ENCODE data around the gene NELL1. TPM values are rescaled to one million over a fixed set of nuclear protein-coding genes. Genes with fewer than 3 reads are reported as not detected.

NELL1 gene
- total RNA-seq, 4 donors from 2014 or later, result 0.27 TPM; not detected in 3

- H3K36me3 ChIP-seq, result no peaks in the 10 kb centered on the region
- in situ Hi-C loops (cut with MboI; ENCODE audit: low pct_ligation_motif_present in 1 of 4, low pct_unique_long_range_greater_than_20kb in 1 of 4, low sequenced_read_pairs in 3 of 4), result no loop called here
- no peaks in the 10 kb centered on the region for H3K9me3 ChIP-seq
- no peak for TF ChIP-seq POLR2AphosphoS5 (IDR thresholded peaks at IDR 0.05)
- no peak for TF ChIP-seq CTCF (IDR thresholded peaks at IDR 0.05)
- TF ChIP-seq EP300 (IDR thresholded peaks at IDR 0.05; ENCODE audit: low read depth), result no peak
- TF ChIP-seq POLR2A (IDR thresholded peaks at IDR 0.05), result no peak
- no peaks in the 10 kb centered on the region for H3K4me1 ChIP-seq
- H3K27ac ChIP-seq, result no peak overlapping the region
- no peak for DNase-seq
- intact Hi-C loops (cut with DNase I; ENCODE audit: low total_unique reads), result no loop called here
- no peak overlapping the region for H3K4me3 ChIP-seq
- H3K27me3 ChIP-seq, result no peaks in the 10 kb centered on the region
- 50 to 57% methylated on average over 3 of the region's 3 CpGs for WGBS, 2 donors (ENCODE audit: low coverage in 1 of 2)
Measured at GRCh38 chr11:21603886-21604285, 934.5 kb downstream of the NELL1 start.

GRCh38 chr11:21604564-21604963 is 935.2 kb downstream of the NELL1 start:
- no peaks in the 10 kb centered on the region for H3K9me3 ChIP-seq
- no peak for DNase-seq
- TF ChIP-seq EP300 (IDR thresholded peaks at IDR 0.05; ENCODE audit: low read depth) (no peak), POLR2AphosphoS5 (IDR thresholded peaks at IDR 0.05) (no peak), POLR2A (IDR thresholded peaks at IDR 0.05) (no peak), CTCF (IDR thresholded peaks at IDR 0.05) (no peak)
- WGBS, 2 donors (ENCODE audit: low coverage in 1 of 2), result 74 to 88% methylated on average over 3 of the region's 3 CpGs
- in situ Hi-C loops (cut with MboI; ENCODE audit: low pct_ligation_motif_present in 1 of 4, low pct_unique_long_range_greater_than_20kb in 1 of 4, low sequenced_read_pairs in 3 of 4), result no loop called here
- H3K36me3 ChIP-seq, result no peaks in the 10 kb centered on the region
- no peaks in the 10 kb centered on the region for H3K4me1 ChIP-seq
- H3K27me3 ChIP-seq, result no peaks in the 10 kb centered on the region
- H3K4me3 ChIP-seq, result no peak overlapping the region
- intact Hi-C loops (cut with DNase I; ENCODE audit: low total_unique reads), result no loop called here
- H3K27ac ChIP-seq, result no peak overlapping the region

- WGBS, 2 donors (ENCODE audit: low coverage in 1 of 2), result 52 to 60% methylated on average over 1 to 3 of the region's 3 CpGs
Measured at GRCh38 chr11:21612326-21612725, 942.9 kb downstream of the NELL1 start.

GRCh38 chr11:21614961-21615360 is 945.6 kb downstream of the NELL1 start:
- Histone ChIP-seq H3K4me1 (no peaks in the 10 kb centered on the region), H3K36me3 (no peaks in the 10 kb centered on the region), H3K27me3 (no peaks in the 10 kb centered on the region), H3K4me3 (no peak overlapping the region), H3K9me3 (no peaks in the 10 kb centered on the region), H3K27ac (no peak overlapping the region)
- DNase-seq, result no peak
- no peak for TF ChIP-seq EP300 (IDR thresholded peaks at IDR 0.05; ENCODE audit: low read depth)
- TF ChIP-seq POLR2AphosphoS5 (IDR thresholded peaks at IDR 0.05), result no peak
- TF ChIP-seq POLR2A (IDR thresholded peaks at IDR 0.05), result no peak
- no peak for TF ChIP-seq CTCF (IDR thresholded peaks at IDR 0.05)
- intact Hi-C loops (cut with DNase I; ENCODE audit: low total_unique reads) (no loop called here), in situ Hi-C loops (cut with MboI; ENCODE audit: low pct_ligation_motif_present in 1 of 4, low pct_unique_long_range_greater_than_20kb in 1 of 4, low sequenced_read_pairs in 3 of 4) (no loop called here)
- 67 to 70% methylated on average over 5 of the region's 5 CpGs for WGBS, 2 donors (ENCODE audit: low coverage in 1 of 2)

More at GRCh38 chr11:21612326-21612725, 942.9 kb downstream of the NELL1 start:
- in situ Hi-C loops (cut with MboI; ENCODE audit: low pct_ligation_motif_present in 1 of 4, low pct_unique_long_range_greater_than_20kb in 1 of 4, low sequenced_read_pairs in 3 of 4) (no loop called here), intact Hi-C loops (cut with DNase I; ENCODE audit: low total_unique reads) (no loop called here)
- DNase-seq, result no peak
- Histone ChIP-seq H3K4me1 (no peaks in the 10 kb centered on the region), H3K27ac (no peak overlapping the region), H3K36me3 (no peaks in the 10 kb centered on the region), H3K27me3 (no peaks in the 10 kb centered on the region), H3K4me3 (no peak overlapping the region), H3K9me3 (no peaks in the 10 kb centered on the region)
- no peak for TF ChIP-seq EP300 (IDR thresholded peaks at IDR 0.05; ENCODE audit: low read depth)
- no peak for TF ChIP-seq POLR2AphosphoS5 (IDR thresholded peaks at IDR 0.05)
- TF ChIP-seq CTCF (IDR thresholded peaks at IDR 0.05), result no peak

Measured in transverse colon (tissue), 4 donors.